Stimulated activated CD8-positive, alpha-beta memory T cell treated with anti-CD3 and anti-CD28 coated beads, Interleukin-7, amount 100 ng/mL, for 1 hour (primary cell): Measurements from ENCODE around the gene NPPB.
A peak's percentile ranks its signal among the peaks of the same experiment; 100 is the strongest.
"Not testable (repeated sequence)": the region's sequence is repeated elsewhere in the genome, so short reads cannot be mapped to it uniquely, and the experiment has no call there.

Experiments
- DNase-seq, 2 donors: peaks; one replicate each; pipeline ENCODE4 v3.0.0-alpha.2; 2020; ENCODE audit warnings: low read depth in 2 of 2

Gene NPPB

DNA sequence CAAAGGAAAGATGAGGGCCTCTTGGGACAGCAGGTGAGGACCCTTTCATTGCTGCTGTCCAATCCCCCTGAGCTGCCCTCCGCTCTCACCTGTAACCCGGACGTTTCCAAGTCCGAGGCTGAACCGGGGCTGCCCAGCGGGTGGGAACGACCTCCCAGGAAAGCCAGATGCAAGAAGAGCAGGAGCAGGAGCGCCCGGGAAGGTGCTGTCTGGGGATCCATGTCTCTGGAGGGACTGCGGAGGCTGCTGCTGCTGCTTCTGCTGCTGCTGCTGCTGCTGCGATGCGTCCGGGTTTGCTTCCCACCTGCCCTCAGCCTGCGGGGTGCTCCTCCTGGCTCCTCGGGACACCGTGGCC lies at the start of gene NPPB:
Gene NPPB, minus strand, starts transcription at position 333 of the 355 bp plus-strand sequence. Its CDS starts 112 bp downstream, at position 221.
- no peak for DNase-seq

DNA sequence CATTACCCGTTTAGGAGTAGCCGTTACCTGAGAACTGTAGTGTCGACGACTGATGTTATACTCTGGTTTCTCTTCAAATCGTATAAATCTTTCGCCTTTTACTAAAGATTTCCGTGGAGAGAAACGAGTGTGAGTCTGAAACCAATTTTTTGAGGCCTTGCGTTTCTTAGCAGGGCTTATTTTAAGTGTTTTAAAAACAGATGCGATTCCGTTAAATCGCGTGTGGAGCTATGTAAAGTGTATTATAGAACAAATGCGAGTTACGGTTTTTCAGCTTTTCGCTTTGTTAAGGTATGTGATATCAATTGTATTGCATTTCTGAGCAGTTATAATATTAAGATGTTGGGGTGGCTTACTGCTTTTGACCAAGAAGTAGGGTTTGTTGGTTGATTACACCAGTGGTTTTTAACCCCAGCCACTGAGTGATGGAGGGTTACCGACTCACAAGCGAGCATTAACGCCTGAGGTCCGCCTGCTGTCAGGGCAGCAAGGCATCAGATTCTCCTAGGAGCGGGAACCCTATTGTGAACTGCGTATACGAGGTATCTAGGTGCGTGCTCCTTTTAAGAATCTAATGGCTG lies 49.4 kb upstream of the NPPB start:
- peak; percentile 34 to 51 for DNase-seq

DNA sequence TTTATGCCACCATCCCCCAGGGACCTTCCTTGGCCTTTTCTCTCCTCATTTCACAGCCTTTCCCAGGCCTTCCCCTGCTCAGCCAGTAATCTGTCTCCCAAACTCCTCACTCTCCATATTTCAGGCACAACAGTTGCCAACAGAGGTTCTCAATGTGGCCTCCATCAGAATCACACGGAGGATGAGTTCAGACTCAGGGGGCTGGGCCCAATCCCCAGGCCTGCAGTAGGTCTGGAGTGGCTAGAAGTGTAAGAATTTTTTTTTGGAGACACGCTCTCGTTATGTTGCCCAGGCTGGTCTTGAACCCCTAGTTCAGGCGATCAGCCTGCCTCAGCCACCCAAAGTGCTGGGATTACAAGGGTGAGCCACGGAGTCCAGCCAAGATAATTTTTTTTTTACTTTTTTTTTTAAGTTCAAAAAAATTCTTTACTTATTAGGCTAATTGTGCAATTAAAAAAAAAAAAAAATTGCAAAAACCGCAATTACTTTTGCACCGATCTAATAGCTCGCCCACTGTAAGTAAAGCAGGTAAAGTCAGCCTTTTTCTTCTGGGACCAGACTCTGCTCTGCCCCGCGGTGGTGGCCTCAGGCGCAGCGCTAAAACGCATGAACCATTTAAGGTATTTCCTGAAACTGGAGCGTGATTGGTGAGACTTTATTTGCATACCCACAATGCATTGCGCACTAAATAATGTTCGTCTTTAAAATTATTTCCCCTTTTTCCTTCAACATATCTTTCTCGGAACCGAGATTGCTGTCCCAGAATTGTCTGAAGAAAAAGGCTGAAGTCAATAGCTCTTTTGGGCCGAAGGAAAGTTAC lies 48.7 kb upstream of the NPPB start:
- DNase-seq = peak; percentile 65 to 81

DNA sequence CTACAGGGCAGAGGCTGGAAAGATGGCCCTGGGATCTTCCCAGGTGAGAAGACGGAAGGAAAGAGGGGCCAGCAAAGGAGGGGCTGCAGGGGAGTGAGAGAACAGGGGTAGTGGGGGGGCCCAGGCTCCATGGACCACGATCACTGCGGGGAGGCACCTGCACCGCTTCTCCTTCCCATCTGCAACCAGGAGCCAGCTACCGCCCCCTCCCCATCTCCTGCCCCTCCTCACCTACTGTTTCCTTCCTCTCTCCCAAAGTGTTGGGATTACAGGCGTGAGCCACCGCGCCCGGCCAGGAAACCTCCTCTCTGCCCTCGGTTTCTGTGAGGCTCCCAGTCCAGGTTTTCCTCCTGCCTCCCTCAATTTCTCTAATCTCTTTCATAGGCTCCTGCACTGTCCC lies 48.1 kb upstream of the NPPB start:
- no peak for DNase-seq

DNA sequence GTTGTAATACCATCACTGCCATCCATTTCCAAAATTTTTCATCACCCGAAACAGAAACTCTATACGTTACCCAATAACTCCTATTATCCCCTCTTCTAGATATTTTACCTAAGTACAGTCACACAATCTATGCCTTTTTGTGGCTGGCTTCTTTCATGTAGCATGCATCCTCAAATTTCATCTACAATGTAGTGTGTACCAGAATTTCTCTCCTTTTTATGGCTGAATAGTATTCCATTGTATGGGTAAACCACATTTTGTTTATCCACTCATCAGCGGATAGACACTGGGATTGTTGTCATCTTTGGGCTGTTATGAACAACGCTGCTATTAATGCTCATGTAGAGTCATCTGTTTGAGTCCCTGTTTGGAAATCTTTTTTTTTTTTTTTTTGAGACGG lies 46.2 kb upstream of the NPPB start:
- no peak for DNase-seq

DNA sequence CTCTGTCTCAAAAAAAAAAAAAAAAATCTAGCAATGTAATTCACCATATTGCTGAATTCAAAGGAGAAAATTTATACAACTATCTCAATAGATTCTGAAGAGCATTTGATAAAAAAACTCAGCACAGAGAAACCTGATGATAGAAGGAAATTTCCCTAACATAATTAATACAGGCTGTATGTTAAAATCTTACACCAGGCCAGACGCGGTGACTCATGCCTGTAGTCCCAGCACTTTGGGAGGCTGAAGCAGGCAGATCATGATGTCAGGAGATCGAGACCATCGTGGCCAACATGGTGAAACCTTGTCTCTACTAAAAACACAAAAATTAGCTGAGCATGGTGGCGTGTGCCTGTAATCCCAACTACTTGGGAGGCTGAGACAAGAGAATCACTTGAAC lies 45.4 kb upstream of the NPPB start:
- DNase-seq = not testable (repeated sequence)

DNA sequence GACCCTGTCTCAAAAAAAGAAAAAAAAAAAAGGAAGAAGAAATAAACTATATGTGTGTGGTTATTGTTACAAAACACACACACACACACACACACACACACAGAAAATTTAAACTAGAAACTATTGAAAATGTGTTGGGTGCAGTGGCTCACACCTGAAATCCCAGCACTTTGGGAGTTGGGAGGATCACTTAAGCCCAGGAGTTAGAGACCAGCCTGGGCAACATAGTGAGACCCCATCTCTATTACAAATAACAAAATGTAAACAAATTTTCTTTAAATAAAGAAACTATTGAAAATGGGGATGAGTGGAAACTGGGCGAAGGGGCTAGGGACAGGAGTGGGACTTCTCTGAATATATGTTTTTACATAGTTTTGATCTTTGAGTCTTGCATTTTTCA lies 44.5 kb upstream of the NPPB start:
- no peak for DNase-seq

DNA sequence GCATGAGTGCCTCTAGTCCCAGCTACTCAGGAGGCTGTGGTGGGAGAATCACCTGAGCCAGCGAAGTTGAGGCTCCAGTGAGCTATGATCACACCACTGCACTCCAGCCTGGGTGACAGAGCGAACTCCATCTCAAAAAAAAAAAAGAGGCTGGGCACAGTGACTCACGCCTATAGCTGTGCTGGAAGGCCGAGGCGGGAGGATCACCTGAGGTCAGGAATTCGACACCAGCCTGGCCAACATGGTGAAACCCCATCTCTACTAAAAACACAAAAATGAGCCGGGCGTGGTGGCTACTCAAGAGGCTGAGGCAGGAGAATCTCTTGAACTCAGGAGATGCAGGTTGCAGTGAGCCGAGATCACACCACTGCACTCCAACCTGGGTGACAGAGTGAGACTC lies 42.7 kb upstream of the NPPB start:
- DNase-seq = not testable (repeated sequence)

DNA sequence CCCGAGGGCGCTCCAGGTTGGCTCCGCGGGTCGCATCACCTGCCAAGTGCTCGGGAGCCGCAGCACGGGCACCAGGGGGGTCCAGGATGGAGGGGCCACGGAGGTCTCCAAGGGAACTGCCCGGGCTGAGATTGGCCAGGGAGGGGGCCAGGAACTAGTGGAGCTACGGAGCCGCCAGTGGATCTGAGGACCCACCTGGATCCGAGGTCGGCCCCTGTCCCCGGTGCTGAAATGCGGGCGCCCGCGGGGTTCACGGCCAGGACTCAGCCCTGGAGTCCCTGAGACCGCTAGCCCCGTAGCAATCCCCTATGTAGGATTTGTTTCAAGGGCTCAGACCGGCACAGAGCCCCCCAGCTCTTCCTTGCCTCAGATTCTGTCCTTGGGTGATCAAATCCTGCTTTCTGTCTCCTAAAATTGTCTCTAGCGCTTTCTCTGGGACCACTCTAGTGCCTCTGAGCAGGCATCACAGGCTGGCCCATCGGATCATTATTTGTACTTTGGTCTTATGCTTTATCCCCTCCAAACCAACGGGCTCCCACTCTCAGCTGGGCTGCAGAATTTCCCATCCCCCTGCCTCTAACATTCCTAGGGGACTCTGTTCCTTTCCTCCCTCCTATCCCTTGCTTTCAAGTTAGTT lies 40.2 kb upstream of the NPPB start:
- DNase-seq = no peak

DNA sequence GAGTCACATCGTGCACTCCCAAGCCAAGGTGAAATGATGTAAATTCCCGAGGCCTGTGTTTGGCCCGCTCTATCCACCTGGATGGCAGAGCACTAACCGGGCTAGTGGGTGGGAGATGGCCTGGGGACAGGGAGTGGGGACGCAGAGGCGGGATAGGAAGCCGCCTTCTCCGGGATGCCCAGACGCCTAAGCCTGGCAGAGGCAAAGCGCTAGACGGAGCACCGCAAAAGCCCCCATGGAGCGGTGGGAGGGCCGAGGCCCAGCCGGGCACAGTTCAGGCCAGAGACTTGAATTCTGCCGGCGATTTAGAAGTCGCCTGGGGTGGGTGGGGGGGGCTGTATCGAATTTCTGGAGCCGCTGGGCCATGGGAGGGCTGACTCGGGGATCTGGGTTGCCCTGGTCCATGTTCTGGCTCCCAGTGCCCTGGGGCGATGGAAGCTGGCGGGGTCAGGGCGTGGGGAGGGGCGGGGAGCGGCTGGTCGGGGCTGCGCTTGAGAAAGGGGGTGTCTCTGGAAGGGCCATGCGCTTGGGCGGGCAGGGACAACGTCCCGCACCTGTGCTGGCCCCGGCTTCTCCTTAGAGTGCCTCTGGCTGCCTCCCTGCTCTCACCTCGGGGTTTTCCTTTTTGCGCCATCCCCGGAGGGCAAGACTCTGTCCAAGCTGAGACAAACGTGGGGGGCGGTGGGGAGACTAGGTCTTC lies 39.5 kb upstream of the NPPB start:
- DNase-seq = no peak

DNA sequence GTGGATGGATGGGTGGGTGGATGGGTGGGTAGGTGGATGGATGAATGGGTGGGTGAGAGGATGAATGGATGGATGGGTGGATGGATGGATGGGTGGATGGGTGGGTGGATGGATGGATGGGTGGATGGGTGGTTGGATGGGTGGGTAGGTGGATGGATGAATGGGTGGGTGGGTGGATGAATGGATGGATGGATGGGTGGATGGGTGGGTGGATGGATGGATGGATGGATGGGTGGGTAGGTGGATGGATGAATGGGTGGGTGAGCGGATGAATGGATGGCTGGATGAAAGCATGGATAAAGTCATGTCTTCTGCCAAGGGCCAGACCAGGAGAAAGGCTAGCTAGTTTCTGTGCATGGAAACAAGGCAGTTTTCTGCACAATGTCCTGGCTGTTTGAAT lies 35.8 kb upstream of the NPPB start:
- not testable (repeated sequence) for DNase-seq

DNA sequence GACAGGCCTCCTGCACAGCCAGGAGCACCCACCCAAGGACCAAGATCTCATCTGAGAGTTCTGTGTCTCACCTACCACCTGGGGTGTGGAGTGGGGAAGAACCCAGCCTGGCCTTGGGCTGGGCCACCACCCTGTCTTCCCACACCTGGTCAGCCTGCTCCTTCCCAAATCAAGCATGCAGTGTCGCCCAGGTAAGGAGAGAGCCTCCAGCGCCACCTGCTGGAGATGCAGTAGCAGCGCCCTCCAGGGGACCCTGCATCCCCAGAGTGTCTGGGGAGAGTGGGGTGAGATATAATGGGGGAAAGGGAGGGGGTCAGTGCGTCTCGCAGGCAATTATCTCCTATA lies 35.1 kb upstream of the NPPB start:
- DNase-seq = peak; percentile 34 to 55

DNA sequence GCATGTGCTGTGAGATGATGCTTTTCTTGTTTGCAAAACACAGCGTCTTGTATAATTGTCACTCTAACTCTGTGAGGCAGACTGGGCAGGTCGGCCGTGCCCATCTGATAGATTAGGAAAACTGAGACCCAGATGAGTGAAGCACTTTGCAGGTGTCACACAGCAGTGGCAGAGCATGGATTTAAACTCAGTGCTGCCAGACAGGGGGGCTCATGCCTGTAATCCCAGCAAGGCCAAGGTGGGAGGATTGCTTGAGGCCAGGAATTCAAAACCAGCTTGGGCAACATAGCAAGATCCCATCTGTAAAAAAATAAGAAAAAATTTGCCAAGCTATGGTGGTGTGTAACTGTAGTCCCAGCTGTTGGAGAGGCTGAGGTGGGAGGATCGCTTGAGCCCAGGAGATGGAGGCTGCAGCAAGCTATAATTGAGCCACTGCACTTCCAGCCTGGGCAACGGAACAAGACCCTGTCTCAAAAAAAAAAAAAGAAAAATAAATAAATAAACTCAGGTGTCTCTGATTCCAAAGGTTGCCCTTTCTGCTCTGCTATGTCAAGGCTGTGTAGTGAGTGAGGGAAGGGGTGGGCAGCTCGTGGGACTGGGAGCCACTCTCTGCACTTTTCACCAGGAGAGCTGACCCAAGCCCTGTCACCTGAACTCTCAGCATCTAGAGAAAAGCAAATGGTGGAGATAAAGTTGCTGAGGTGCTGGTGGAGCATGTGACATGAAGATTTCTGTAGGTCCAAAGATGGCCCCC lies 32.9 kb upstream of the NPPB start:
- no peak for DNase-seq

DNA sequence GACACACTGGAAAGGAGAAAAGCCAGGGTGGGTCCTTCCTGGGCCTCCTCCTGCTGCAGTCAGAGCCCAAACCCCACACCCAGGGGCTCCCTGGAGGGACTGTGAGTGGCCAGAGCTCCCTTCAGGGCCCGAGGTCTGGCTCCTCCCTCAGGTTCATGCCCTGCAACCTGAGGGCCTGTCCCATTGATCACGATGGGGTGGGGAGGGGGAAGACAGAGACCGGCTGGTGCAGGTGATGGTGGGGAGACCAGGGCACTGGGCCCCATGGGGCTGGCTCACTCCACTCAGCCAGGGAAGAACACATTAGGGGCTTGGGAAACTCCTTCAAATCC lies 30.1 kb upstream of the NPPB start:
- no peak for DNase-seq

DNA sequence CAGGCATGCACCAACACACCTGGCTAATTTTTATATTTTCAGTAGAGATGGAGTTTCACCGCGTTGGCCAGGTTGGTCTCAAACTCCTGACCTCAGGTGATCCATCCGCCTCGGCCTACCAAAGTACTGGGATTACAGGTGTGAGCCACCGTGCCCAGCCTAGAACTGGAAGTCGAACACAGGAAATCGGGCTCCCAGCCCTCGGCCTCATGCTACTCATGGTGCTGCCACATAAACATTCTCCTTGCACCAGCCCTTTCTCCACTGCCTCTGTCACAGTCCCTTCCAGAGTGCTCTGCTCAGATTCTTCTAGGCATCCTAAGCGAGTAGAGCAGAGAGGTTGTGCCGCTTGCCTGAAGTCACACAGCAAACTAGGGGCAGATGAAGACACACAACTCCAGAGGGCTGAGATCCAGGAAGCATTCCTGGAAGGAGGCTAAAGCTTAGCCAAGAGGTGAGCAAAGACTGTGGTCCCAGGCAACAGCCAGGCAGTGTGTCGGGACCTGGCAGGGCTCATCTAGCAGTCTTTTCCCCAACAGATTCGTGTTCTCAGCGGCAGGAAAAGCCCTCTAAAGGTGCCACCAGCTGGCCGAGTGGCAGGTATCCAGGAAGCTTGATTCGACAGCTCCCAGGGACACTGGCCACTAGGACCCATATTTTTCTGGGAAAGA lies 29.6 kb upstream of the NPPB start:
- no peak for DNase-seq

DNA sequence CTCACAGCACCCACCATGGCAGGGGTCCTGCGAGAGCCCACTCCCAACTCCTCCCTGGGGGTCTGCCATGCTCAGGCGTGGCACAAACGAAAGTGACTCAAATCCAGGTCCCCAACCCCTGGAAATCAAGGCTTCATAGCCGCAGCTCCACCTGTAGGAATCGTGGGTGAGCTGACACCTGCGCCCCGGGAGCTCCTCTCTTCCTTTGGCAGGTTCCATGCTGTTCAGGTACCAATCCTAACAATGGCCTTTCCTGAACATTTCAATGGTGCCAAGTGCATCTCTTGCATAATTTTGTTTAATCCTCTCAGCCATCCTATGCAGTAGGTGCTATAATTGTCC lies 28.9 kb upstream of the NPPB start:
- no peak for DNase-seq

DNA sequence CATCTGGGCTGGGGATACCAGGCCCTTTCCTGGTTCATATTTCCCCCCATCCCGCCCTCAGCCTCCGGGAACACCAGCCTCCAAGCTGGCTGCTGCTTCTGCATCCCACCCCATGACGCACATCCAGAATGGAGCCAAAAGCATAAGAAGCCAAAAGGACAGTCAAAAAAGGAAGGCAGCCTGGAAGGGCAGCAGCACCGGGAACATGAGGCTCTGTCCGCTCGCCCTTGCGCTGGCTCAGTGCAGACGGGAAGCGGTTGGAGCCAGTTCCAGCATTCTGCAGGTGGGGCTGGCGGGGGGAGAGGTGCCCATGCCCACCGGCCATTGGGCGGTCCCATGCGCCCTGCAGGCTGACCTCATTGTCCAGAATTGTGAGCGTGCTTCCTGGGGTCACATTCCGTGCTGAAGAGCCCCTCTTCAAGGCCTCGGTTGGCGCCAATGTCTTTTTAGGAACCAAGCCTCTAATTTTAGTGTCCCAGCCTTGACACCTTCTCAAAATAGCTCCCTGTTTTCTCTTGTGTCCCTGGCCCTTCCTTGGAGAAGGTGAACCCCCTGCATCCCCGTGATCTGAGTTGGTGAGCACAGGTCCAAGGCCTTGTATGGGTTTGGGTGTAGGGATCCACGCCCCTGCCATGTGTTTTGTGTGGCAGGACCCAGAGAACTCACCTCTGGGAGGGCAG lies 28.4 kb upstream of the NPPB start:
- DNase-seq = no peak

DNA sequence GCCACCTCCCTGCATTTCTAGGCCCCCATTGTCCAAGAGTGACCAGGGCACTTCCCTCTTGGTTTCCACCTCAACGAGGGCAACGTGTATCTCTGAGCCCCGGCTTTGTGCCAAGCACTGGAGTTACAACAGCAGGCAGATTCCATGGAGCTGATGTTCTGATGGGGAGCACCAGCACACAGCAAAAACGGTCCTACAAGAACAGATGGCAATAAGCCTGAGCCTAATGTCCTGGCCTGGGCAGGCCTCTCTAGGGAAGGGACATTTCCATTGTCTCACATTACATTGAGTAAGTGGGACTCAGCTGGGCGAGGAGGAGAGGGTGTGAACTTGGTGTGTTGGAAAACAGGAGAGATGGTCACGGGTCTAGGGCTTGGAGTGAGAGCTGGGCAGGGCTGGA lies 27.2 kb upstream of the NPPB start:
- DNase-seq = no peak

DNA sequence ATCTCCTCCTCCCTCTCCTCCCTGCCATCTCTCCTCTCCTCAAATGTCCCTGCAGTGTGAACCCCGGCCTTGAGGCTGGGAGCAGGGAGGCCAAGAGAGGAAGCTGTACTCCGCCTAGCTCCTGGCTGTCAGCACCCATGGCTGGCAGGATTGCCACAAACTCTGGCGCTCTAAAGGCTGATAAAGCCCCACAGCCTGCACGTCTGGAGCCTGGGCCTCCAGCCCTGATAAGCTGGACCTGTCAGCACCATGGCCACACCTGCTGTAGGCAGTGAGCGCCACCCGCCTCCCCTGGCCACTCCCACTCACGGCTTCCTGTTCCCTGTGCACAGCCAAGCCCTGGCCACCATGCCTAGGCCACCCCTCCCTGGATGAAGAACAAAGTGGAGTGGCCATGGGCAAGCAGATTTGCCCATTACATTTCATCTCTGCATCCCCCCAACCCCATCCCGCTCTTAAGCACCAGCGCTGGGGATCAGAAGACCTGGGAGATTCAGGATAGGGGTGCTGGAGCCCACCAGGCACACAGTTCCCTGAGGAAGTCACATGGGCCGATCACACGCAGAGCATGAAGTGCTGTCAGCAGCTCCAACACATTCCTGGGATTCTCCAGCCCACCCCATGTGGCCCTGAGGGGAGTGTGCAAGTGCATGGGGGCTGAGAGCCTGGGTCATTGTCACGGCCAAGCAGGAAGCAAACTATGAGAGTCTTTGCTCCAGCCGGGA lies 24.2 kb upstream of the NPPB start:
- DNase-seq = no peak

DNA sequence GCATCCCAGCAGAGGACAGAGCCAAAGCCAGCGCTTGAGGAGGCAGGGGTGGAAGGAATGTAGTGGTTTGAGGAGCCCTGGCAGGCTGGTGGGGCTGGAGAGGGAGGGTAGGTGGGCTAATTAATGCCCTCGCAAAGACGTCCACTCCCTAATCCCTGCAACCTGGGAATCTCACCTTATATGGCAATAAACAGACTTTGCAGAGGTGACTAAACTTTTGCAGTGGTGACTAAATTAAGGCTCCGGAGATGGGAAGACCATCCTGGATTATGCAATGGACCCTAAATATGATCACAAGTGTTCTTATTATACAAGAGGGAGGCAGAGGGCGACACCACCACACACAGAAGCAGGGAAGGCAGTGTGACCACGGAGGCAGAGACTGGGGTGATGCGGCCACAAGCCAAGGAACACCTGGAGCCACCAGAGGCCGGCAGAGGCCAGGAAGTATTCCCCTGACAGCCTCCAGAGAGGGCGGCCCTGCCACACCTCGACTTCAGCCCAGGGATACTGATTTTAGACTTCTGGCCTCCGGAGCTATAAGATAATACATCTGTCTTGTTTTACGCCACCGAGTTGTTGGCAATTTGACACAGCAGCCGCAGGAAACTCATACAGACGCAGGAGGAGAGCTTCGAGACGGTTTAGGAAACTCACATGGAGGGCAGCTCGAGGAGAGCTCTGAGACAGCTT lies 23.1 kb upstream of the NPPB start:
- DNase-seq = no peak
